PC-3 (cell line): ENCODE results near the gene PHF21B.

Source experiments
- CTCF ChIP-seq: fragments of 300-600 bp; sonication (generic); conservative IDR thresholded peaks from 2 replicates; pipeline ENCODE4 v1.5.1; 2017; ENCODE audit warnings: antibody characterized with exemption, low read depth, mild to moderate bottlenecking, low read length
- EZH2 ChIP-seq: fragments of 300-600 bp; sonication (generic); IDR thresholded peaks from one replicate; pipeline ENCODE4 v1.6.1; 2017; ENCODE audit warnings: antibody characterized with exemption, mild to moderate bottlenecking, low read length; ENCODE audit not compliant: unreplicated experiment
- EZH2phosphoT487 ChIP-seq: fragments of 300-600 bp; sonication (generic); IDR thresholded peaks from 2 replicates; pipeline ENCODE4 v1.6.1; 2018; ENCODE audit warnings: mild to moderate bottlenecking, antibody characterized with exemption, low read length, borderline replicate concordance

- no peak for TF ChIP-seq CTCF
- no peak for TF ChIP-seq EZH2
- TF ChIP-seq EZH2phosphoT487, result no peak
Observed at GRCh38 chr22:45006111-45006963, 3.5 kb downstream of the PHF21B start.
